ENCODE measurements around the gene CPSF3. TPM values are rescaled to one million over a fixed set of nuclear protein-coding genes. Genes with fewer than 3 reads are reported as not detected.

CPSF3 gene
- total and polyA plus RNA-seq, 2 of the 13 experiments (the other 11 are each of a cell fraction or from before 2014, with no cell fraction given): 19.8 to 93.0 TPM

DNA sequence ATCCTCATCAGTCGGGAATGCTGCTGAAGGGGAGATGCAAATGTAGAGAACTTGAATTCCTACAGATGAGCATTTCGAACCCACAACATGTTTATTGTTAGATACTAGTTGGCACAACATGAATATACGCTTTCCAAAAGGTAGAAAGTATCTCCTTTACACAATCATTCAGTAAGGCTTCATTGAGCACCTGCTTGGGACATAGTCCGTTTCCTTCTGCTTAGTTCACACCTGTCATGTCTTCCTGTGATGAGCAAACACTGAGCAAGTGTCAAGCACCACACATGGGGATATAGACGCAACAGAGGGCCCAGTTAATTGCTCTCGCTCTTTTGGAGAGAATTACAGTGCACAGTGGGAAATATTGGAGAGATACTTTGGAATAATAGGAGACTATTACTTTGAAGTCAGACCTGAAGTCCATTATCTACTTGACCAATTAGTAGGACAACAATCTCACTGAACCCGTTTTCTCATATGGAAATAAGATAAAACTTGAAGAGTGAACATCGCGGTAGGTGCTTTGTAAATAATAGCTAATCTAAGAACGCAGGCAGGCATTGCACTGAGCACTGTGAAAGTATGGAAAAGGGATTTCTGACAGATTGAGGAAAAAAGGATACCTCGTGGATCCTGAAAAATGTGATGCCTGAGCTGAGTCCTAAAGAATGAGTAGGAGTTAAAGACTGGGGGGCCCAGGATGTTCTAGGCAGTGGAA lies 1.2 kb downstream of the CPSF3 start:
- CTCF ChIA-PET (ENCODE audit: low intra/inter-chr PET ratio, low total read pairs): no interaction called here
- 45% methylated on average over 11 of the region's 11 CpGs for WGBS (ENCODE audit: low lambda C conversion rate)

More for the DNA sequence above, 1.2 kb downstream of the CPSF3 start:
- no peaks in the 10 kb centered on the region for H4K20me1 ChIP-seq (ENCODE audit: insufficient read depth, low read length)
- FAIRE-seq (peak; percentile 44), DNase-seq (ENCODE audit: low spot score) (no peak), ATAC-seq (no peak)
- no peaks in the 10 kb centered on the region for H3K9me3 ChIP-seq (ENCODE audit: low read length)
- in situ Hi-C loops (cut with HindIII; ENCODE audit: extremely low pct_ligation_motif_present, low pct_unique_long_range_greater_than_20kb) (loop anchor here (5.0 kb wide), 1 partner anchor 37 kb away; no protein-coding TSS in a partner anchor), intact Hi-C loops (cut with micrococcal nuclease; ENCODE audit: unreplicated experiment) (loop anchor here (5.0 kb wide), 1 partner anchor 133 kb away; the partner anchor contains the start of gene ADAM17)
- POLR2A ChIA-PET: interaction anchor here (1.0 to 3.1 kb wide), 2 partner anchors 88 to 89 kb away, joined by 4 to 17 read pairs; no protein-coding TSS in a partner anchor
- H3K4me3 ChIP-seq (replicated peaks in 1 of 3; ENCODE audit: insufficient read depth in 1 of 3, low read depth in 2 of 3, low read length in 3 of 3): peak overlapping the region; percentile 80 to 97 (median 86)
- TF ChIP-seq TOE1 (CRISPR knock-in tag; IDR thresholded peaks at IDR 0.05) (0 out of 2 replicates have a peak, but pooled peaks have one; percentile 52), ZNF343 (CRISPR knock-in tag; IDR thresholded peaks at IDR 0.05) (0 out of 2 replicates have a peak, but pooled peaks have one; percentile 6), PRDM15 (CRISPR knock-in tag; IDR thresholded peaks at IDR 0.05) (0 out of 2 replicates have a peak, but pooled peaks have one; percentile 47), SSRP1 (CRISPR knock-in tag; IDR thresholded peaks at IDR 0.05) (peak; percentile 13; the same call in 1 of the 2 replicates), ZNF234 (CRISPR knock-in tag; conservative IDR thresholded peaks at IDR 0.05) (no peak), MAF1 (CRISPR knock-in tag; IDR thresholded peaks at IDR 0.05; ENCODE audit: borderline replicate concordance) (no peak), RBFOX2 (IDR thresholded peaks at IDR 0.05; ENCODE audit: low read depth, low read length) (0 out of 2 replicates have a peak, but pooled peaks have one; percentile 7)
- TF ChIP-seq, protein P1, sequence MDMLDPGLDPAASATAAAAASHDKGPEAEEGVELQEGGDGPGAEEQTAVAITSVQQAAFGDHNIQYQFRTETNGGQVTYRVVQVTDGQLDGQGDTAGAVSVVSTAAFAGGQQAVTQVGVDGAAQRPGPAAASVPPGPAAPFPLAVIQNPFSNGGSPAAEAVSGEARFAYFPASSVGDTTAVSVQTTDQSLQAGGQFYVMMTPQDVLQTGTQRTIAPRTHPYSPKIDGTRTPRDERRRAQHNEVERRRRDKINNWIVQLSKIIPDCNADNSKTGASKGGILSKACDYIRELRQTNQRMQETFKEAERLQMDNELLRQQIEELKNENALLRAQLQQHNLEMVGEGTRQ (IDR thresholded peaks at IDR 0.05; ENCODE audit: low read depth, low read length): no peak
- TF ChIP-seq, protein P1 (CRISPR knock-in tag; IDR thresholded peaks at IDR 0.05; ENCODE audit: borderline replicate concordance): 0 out of 2 replicates have a peak, but pooled peaks have one; percentile 1
- peaks cover 46% of the 10 kb centered on the region for H3K4me1 ChIP-seq (ENCODE audit: insufficient read depth, low read length)
- H3K4me2 ChIP-seq (ENCODE audit: low read depth, low read length): peak overlapping the region; percentile 79
- H2AFZ ChIP-seq (ENCODE audit: low read length): no peak overlapping the region
- peaks cover 0 to 7% of the 10 kb centered on the region in 2 experiments; a peak in 2 of 5 replicates for H3K36me3 ChIP-seq (replicated peaks in 1 of 2; ENCODE audit: control insufficient read depth in 1 of 2, insufficient read depth in 2 of 2, low read length in 2 of 2)
- peak overlapping the region; percentile 75 for H3K27ac ChIP-seq (ENCODE audit: extremely low read length, insufficient read depth, low read length)
- no peaks in the 10 kb centered on the region; a peak in 1 of 5 replicates for H3K27me3 ChIP-seq (ENCODE audit: control insufficient read depth in 1 of 2, insufficient read depth in 2 of 2, low read length in 2 of 2)
- no TSS peak for BruUV-seq (replicated peaks)
- H3K9ac ChIP-seq (ENCODE audit: insufficient read depth, low read depth, low read length): peak overlapping the region; percentile 93
- H3K79me2 ChIP-seq (ENCODE audit: insufficient read depth, low read length): peaks cover 48% of the 10 kb centered on the region
